LNCAP (cell line): Measurements from ENCODE around the gene CMTM8.

Experiments
- TF ChIP-seq, protein P1 (sequence below): fragments of 450-650 bp; IDR thresholded peaks from 2 replicates; pipeline ENCODE4 v1.5.1; 2017; ENCODE audit warnings: mild to moderate bottlenecking

Gene CMTM8

GRCh38 chr3:32310918-32311839 is 72.7 kb downstream of the CMTM8 start:
- TF ChIP-seq, protein P1, sequence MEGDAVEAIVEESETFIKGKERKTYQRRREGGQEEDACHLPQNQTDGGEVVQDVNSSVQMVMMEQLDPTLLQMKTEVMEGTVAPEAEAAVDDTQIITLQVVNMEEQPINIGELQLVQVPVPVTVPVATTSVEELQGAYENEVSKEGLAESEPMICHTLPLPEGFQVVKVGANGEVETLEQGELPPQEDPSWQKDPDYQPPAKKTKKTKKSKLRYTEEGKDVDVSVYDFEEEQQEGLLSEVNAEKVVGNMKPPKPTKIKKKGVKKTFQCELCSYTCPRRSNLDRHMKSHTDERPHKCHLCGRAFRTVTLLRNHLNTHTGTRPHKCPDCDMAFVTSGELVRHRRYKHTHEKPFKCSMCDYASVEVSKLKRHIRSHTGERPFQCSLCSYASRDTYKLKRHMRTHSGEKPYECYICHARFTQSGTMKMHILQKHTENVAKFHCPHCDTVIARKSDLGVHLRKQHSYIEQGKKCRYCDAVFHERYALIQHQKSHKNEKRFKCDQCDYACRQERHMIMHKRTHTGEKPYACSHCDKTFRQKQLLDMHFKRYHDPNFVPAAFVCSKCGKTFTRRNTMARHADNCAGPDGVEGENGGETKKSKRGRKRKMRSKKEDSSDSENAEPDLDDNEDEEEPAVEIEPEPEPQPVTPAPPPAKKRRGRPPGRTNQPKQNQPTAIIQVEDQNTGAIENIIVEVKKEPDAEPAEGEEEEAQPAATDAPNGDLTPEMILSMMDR, result no peak

DNA sequence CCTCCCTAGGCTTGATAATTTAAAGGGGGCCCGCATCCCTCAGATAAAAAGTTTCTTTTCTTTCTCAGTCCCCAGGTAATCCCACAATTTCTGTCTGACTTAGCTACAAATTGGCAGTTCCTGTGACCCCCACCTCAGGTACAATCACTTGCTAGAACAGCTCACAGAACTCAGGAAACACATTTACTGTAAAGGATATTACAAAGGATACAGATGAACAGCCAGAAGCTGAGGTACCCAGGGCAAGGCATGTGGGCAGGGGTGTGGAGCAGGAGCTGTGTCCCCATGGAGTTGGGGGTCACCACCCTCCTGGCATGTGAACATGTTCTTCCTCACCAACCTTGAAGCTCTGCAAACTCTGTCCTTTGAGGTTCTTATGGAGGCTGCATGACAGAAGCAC is 73.8 kb downstream of the CMTM8 start:
- TF ChIP-seq, protein P1, result no peak

DNA sequence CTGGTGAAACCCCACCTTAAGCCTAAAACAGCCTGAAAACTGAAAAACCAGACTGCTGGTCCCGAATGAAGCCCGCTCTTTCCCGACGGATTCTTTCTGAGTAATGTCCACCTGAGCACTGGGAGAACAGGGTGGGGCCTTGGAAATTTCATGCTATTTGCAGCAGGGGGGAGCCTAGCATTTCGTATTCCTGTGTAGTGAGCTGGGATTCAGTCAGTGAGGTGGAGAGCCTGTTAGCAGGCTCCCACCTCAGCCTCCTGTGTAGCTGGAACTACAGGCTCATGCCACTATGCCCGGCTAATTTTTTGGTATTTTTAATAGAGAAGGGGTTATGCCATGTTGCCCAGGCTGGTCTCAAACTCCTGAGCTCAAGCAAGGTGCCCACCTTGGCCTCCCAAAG is 74.7 kb downstream of the CMTM8 start:
- TF ChIP-seq, protein P1, result no peak

- TF ChIP-seq, protein P1, result no peak
Observed at GRCh38 chr3:32313723-32314473, 75.4 kb downstream of the CMTM8 start.

GRCh38 chr3:32315441-32315840 is 77.0 kb downstream of the CMTM8 start:
- TF ChIP-seq, protein P1, result no peak

- TF ChIP-seq, protein P1, result no peak
Observed at GRCh38 chr3:32316319-32316718, 77.8 kb downstream of the CMTM8 start.

DNA sequence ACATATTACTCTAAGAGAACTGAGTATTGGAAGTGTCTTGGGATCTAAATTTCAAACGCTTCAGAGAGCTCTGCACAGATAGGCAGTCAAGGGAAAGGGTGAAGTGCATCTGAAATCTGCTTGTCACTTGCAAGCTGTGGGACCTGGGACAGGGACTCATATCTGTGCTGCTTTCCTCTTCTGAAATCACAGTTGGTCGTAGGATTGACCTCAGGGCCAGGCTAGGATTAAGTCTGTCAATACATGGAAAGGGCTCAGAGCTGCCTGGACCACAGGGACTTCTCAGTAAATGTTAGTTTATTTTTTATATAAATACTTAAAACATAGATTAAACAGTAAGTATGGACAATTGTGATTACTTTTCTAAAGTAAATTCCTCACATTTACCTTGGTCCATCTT is 78.5 kb downstream of the CMTM8 start:
- TF ChIP-seq, protein P1, result no peak
